HG02938 (cell line): ENCODE measurements around the gene COPZ2.
"Not testable (repeated sequence)": the region's sequence is repeated elsewhere in the genome, so short reads cannot be mapped to it uniquely, and the experiment has no call there.

Experiments
- ATAC-seq: cut with Tn5 transposase; IDR thresholded peaks from one replicate; pipeline ENCODE4 v1.9.1; 2021; ENCODE audit warnings: mild to moderate bottlenecking, moderate library complexity; ENCODE audit not compliant: unreplicated experiment

Gene COPZ2

DNA sequence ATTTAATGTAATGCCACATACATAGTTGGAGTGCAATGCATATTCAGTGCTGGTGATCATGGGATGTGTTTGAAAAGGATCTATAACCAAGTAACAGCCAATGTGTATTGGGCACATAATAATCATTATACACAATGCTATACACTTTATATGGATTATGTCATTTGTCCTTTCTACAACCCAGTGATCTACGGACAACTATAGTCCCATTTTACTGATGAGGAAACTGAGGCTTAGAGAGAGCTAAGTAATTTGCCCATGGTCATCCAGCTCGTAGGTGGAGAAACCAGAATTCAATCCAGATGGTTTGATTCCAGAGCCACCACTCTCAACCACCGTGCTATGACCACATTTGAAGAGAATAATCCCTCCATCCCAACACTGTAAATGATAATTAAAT is 27.4 kb downstream of the COPZ2 start:
- no peak for ATAC-seq

DNA sequence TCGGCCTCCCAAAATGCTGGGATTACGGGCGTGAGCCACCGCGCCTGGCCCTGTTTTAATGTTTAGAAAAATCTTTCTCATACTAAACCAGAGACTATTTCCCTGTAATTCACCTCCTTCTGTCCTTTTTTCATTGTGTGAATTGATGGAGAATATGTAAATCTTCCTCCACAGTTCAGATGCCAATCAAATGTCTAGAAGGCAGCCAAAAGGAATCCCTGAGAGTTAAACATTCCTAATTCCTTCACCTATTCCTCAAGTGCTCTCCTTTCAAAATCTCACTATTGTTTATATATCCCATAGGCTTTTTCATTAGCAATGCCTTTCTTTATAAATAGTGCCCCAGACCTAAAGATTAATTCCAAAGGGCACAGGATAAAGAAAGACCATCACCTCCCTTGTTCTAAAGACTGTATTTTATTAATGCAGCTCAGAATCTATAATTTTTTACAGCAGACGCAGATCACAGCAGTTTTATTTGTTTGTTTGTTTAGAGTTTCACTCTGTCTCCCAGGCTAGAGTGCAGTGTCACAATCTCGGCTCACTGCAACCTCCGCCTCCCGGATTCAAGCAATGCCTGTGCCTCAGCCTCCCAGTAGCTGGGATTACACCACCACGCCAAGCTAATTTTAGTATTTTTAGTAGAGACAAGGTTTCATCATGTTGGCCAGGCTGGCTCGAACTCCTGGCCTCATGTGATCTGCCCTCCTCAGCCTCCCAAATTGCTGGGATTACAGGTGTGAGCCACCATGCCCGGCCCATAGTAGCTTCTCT is 30.5 kb downstream of the COPZ2 start:
- no peak for ATAC-seq

DNA sequence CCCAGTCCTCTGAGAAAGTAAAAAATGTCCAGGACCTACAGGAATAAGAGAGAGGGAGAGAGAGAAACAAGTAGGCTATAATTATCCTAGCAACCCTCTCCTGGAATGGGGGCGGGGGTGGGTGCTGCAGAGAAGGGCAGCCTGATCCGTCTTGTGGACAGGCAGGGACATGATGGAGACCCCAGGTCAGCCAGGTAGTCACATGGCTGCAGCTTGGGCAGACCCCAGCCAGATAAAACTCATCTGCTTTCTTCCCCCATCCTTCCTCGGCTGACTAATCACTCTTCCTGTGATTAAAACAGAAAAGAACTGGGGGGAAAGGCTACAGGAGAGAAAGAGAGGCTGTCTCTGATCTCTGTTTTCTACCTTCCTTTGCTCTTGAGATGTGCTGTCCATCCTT is 32.6 kb downstream of the COPZ2 start:
- ATAC-seq = no peak

DNA sequence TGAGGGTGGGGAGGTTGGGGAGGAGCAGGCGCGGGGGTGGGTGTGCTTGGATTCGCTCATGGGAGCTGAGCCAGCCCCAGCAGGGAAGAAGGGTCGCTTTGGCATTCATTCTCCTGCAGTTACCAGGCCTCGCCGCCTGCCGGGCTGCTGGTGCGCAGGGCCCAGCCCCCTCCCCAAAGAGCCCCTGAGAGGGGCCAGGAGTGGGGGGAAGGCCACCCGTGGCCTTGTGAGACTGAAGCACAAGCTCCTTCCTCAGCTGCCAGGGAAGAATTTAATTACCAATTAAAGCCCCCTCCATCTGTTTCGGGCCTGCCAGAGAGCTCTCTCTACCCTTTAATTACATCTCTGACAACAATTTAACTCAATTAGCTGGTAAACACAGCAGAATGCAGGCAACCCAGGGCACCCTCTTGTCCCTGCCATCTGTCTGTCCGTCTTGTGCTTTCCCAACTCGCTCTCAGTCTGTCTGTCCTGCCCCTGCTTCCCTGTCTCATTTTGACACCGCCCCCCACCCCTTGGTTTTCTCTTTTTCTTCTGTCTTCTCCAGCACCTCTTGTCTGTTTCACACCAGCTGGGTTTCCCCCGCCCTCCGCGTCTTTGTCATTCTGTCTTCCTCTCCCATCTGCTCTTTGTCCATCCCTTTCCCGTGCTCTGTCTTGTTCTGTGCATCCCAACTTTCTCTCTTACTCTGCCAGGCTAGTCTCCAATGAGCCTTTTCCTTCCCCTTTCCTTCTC is 34.0 kb downstream of the COPZ2 start:
- ATAC-seq = no peak

DNA sequence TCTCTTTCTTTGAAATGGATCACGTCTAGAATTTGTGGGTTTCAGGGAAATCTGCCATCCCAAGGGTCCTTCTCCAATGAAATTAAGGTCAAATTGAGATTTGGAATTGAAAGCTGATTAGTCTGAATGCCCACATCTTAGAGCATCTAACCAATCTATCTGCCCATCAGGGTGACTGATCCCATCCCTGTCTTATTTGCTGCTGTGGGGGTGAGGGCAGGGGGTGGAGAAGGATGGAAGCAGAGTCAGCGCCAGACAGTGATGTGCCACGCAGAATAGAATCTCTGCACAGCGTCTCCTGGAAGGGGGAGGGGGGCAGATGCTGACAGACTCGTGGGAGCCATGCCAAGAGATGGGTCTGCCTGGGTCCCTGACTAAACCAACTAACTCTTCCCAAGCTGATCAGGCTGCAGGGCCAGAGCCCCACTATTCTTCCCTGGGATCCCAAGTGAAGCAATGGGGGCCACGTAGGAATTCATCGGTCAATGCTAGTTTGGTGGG is 34.6 kb downstream of the COPZ2 start:
- ATAC-seq = no peak

DNA sequence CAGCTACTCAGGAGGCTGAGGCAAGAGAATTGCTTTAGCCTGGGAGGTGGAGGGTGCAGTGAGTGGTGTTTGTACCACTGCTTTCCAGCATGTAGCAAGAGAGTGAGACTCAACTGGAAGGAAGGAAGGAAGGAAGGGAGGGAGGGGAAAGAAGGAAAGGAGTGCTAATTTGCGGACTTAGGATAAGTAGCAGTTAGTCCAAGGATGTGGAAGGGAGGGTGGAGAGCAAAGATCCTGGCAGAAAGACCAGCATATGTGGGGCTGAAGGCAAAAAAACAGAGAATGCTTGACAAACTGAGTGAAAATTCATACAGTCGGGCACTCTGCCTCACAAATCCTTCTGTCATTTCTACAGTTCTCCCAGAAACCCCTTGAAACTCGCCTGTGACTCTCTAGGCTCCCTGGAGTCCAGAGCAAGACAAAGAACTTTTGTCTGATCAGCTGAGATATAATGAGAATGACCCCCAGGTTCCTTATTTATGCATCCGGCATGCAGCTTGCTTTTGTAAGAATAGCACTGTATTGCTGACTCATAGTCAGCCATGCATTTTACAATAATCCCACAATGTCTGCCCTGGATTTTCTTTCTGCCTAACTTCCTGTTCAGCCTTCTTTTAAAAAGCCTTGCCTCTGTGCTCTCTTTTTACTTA is 35.2 kb downstream of the COPZ2 start:
- peak; percentile 64 for ATAC-seq

DNA sequence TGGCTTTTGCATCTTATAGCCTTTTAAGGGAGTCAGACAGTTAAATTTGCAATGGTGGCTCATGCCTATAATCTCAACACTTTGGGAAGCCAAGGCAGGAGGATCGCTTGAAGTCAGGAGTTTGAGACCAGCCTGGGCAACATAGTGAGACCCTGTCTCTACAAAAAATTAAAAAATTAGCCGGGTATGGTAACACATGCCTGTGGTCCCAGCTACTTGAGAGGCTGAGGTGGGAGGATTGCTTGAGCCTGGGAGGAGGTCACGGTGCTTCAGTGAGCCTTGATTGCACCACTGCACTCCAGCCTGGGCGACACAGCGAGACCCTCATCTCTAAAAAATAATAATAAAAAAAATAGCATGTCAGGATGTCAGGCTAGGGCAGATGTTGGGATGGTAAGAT is 35.9 kb downstream of the COPZ2 start:
- ATAC-seq = not testable (repeated sequence)

DNA sequence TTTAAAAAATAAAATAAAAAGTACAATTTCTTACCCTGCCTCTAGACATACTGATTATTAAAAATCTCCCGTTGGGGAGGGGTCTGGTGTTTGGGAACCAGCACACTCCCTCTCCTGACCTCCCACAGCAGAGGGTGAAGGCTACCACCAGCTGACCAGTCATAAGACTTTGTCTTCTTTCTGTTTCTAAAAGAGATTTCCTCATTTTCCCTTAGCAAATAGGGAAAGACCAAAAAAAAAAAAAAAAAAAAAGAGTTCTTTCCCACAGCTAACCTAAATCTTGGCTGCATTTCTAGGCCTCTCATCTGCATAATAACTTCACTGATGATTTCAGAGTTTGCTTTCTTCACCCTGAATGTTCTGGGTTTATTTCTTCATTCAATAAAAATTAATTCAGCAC is 36.4 kb downstream of the COPZ2 start:
- no peak for ATAC-seq

DNA sequence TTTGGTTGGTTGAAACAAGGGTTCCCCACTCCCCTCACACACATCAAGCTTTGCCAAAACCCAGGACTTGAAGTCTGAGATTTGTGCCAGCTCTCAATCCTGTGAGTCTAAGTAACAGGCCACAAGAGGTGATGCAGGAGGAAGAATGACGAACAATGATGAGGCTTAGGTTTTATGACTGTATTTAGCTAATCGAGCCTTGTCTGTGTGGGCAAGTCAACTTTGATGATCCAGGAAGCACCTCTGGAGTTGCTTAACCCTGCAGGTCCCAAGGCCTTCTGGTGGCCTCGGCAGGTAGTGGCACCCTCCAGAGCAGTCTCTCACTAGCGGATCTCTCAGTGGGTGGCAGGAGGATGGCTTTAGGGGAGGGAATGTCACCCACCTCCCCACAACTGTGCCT is 38.0 kb downstream of the COPZ2 start:
- no peak for ATAC-seq

DNA sequence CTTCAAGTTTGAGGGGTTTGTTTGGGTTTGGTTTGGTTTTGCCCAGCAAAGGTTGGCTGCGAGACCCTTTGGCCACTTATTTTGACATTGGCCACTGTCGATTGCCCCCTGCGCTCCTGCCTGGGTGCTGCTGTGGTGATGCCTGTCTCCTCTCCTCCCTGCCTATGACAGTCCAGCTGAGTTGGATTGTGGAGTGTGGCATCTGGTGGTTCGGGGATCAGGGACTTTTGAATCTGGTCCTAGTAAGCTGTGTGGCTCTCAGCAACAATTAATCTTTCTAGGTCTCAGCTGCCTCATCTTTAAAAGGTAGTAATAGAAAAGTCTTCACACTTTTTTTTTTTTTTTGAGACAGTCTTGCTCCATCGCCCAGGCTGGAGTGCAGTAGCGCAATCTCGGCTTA is 39.6 kb downstream of the COPZ2 start:
- no peak for ATAC-seq

DNA sequence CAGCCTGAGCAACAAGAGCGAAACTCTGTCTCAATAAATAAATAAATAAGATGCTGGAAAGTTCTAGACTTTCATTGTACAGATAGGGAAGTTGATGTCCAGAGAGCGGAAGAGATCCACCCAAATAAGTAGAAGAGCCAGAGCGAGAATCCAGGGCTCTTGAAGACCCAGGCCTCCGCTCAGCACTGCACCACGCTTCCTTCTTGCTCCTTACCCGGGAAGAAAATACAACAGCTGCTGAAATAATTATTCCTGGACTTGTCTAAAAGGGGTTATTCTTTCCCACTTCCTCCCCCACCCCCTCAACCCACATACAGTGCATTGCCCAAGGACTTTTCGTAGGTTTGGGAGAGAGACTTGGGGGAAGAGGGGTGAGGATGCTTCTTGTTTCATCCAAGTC is 40.0 kb downstream of the COPZ2 start:
- no peak for ATAC-seq

DNA sequence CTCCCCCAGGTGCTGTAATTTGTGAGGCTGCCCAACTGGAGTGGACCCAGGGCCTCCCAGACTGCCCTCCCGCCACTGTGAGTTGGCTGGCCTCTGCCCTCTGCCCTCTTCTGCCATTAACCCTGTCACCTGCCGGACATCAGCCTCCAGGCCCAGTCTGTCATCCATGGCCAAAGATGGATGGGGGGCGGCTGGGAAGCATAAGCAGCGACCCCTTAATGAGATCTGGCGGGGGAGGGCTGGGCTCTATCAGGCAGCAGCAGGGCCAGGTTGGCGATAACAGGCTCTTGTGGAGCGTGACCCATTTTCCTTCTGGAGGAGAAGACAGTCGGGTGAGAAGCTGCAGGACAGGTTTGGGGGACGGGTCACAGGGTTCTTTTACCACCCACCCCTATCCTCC is 41.4 kb downstream of the COPZ2 start:
- ATAC-seq = no peak

DNA sequence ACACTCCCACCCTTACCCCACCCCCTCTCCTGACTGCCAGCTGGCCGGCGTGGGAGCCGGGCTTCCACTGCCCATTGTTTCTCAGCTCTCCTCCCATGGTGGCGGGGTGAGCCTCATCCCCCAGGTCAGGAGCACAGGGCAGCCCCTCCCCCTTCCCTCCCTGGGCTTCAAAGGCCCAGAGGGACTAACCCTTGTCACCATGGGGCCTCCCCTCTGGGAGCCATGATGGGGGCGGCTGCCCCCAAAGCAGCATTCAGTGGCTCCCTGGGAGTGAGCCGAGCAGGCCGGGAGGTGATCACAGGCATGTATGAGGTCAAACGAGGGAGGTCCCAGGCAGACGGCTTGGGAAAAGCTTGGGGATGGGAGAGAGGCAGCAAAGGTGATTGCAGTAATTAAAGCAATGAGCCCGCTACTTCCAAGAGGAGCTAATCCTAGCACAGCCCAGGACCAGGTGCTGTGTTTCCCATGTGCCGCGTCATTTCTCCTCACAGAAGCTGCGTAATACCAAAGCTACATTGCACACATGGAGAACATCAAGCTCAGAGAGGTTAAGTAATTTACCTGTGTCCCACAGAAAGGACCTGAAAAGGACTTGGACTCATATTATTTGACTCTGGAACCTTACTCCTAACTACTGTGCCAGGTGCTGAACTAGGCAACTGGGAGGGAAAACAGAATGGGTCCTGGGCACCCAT is 42.2 kb downstream of the COPZ2 start:
- ATAC-seq = no peak

DNA sequence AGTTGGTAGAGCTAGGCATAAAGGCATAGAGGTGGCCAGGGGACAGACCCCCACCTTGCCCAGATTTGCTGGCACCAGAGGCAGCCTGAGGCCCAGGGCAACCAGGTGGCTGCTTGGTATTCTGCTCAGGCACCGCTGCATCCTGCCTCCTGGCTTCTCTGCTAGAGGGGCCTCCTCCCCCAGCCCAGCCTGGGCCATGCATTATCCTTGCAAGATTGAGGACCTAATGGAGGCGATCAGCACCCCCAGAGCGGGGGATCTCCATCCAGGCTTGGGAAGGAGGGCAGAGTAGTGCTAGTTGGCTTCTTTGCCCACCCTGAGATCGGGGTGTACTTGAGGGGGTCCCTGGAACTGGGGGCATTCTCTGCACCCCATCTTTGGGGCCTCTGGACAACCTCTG is 42.9 kb downstream of the COPZ2 start:
- no peak for ATAC-seq

DNA sequence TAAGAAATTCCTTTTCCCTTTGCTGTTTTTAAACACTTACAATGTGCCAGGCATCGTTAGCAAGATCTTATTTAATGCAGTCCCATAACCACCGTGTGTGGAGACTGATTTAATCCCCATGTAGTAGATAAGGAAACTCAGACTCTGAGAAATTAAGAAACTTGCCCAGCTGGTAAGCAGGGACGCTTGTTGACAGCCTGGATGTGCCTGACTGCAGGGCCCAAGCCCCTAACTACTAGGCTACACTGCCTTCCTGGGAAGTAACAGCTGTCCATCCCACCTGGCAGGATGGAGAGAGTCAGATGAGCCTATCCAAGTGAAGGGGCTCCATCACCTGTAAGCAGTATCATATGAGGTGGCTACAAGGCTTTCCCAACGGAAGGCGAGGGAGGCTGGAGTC is 43.6 kb downstream of the COPZ2 start:
- ATAC-seq = no peak

DNA sequence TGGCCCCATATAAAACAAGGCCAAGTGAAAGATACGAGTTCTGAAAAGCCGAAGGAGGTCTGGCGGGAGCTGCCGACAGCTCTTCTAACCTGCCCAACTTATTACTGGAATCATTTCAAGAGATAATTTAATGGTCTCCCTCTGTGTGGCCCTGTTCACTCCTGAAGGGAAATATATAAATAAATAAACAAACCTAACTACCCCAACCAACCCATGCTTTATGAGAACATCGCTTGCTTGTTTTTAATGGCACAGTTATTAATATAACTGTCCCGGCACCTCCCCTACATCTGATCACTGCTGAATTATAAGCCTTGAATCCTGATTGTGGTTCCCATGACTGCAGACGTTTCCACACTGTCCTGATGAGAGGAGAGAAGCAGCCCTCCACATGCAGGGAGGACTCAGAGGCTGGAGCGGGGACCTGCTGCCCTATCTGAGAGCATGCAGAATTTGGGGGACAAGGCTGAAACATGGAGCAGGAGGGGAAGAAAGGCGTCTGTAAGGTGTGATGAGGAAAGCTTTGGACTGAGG is 44.5 kb downstream of the COPZ2 start:
- no peak for ATAC-seq

DNA sequence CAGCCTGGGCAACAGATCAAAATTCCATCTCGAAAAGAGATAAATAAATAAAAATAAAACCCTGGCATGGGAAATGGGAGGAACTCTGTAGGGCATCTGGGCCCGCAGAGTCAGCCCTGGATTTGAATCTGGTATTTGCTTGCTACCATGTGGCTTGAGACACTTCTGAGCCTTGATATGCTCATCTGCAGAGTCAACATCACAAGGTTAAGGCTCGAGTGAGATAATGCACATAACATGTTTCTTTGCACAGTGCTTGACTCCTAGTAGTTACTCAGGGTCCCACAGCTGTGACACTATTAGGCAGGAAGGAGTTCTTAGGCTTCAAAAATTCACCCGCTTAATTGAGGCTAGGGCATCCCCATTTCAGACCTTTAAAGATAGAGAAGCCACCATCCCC is 45.4 kb downstream of the COPZ2 start:
- ATAC-seq = no peak

DNA sequence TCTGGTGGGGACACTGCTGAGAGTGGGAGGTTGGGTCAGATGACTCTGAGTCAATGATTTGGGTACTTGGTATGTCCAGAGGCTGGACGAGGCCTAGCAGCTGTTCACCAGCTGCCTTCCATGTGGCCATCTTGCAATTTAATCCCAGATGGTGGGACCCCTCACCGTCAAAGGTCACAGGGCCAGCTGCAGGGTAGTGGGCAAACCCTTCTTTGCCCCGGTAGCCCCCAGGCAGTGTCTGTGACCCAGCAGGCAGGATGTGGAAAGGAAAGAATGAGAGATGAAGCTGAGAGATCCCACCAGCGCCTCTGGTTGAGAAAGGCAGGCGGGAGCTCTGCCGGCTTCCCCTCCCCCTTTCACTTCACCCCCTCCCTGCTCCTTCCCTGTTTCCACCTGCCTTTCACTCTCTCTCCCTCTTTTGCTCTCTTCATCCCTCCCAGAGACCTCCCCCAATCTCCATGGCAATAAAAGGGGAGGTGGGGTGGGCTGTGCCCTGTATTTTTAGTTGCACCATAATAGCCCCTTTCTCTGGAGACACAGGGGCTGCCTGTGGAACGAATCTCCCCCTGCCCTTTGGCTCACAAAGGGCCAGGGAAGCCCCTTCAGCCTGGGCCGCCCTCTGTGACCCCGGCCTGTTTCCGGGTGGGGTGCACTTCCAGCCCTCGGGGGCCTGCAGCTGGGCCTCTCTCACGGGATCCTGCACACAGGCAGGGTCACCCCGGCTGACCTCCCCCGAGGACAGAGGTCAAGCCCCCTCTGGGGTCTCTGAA is 46.5 kb downstream of the COPZ2 start:
- ATAC-seq = no peak

DNA sequence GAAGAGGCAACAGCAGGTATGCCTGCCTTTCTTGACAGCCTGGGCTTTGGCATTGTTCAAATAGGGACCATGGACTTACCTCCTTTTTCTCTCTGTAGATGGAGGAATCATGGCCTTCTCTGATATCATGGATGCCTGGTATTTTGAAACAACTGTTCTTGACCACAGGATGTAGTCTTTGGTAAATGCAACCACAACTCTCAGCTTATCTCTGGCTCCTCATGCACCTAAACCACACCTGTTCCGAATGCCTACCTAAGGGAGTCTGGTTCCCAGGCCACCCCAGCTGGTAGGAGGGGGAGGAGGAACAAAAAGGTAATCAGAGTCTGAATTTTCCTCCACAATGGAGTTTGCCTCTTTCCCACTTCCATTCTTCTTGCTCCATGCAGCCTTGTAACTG is 47.9 kb downstream of the COPZ2 start:
- no peak for ATAC-seq

DNA sequence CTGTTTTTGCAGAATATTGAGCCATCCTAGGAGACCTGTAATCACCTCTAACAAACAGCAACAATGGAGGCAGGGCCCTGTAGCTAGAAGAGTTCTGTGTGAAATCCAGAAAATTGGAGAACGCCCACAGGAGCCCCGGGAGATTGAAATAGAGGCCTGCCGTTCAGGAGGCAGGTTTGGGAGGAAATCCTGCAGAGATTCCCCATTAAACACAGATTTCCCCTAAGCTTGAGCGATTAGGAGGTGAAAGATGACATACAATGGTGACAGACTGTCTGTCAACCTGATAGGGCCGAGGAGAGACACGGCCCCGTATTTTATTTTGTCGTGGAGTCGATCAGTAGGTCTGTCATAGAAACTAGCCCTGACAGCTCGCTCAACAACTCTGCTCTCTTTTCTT is 48.4 kb downstream of the COPZ2 start:
- no peak for ATAC-seq
